Measurements from ENCODE around the gene HSD17B3.

- no peak for TF ChIP-seq CTCF (IDR thresholded peaks at IDR 0.05)
- TF ChIP-seq EP300 (IDR thresholded peaks at IDR 0.05): no peak
Measured at GRCh38 chr9:96331236-96331947, 29.4 kb upstream of the HSD17B3 start.

All from suprapubic skin (tissue), 3 donors.